Lower leg skin (tissue), 4 donors: Measurements from ENCODE around the gene TTR. TPM values are rescaled to one million over a fixed set of nuclear protein-coding genes. Genes with fewer than 3 reads are reported as not detected.

Experiments used
- DNase-seq, 2 donors: peaks; one replicate each; pipeline ENCODE4 v3.0.0-alpha.2; 2019; ENCODE audit warnings: low spot score in 2 of 2
- H3K4me3 ChIP-seq: fragments of 200-600 bp; sonication (generic); 2 replicates; pipeline ENCODE4 v1.5.1; 2017; ENCODE audit warnings: mild to moderate bottlenecking, low read depth; ENCODE audit not compliant: poor library complexity, severe bottlenecking
- CTCF ChIP-seq, 3 donors: fragments of 450-650 bp; IDR thresholded peaks; one replicate each; pipeline ENCODE4 v1.5.1; 2016; ENCODE audit warnings: antibody characterized with exemption in 3 of 3, mild to moderate bottlenecking in 3 of 3, moderate library complexity in 2 of 3
- POLR2A ChIP-seq, 2 donors: fragments of 450-650 bp; IDR thresholded peaks; one replicate each; pipeline ENCODE4 v1.6.1; 2016 to 2017; ENCODE audit warnings: antibody characterized with exemption in 2 of 2, mild to moderate bottlenecking in 1 of 2, moderate library complexity in 1 of 2
- WGBS, 2 donors: methylation state at CpG; one replicate each; pipeline ENCODE4 v1.1.5; 2018; 5-methylcytosine and 5-hydroxymethylcytosine counted together
- intact Hi-C: fragments of 100-400 bp; cut with DNase I; formaldehyde crosslinking; loops from one replicate; pipeline ENCODE4 v1.15.0; 2023; ENCODE audit warnings: low total_unique reads
- total RNA-seq, 4 donors: library from RNA; depleted of rRNA; stranded (reverse); fragments of >200 nt; gene quantifications; one replicate each; pipeline ENCODE4 v1.1.0, GENCODE V29; 2016

The TTR gene
- total RNA-seq, 4 donors from 2014 or later: not detected

- TF ChIP-seq CTCF (IDR thresholded peaks at IDR 0.05): no peak
- no peak for TF ChIP-seq POLR2A (IDR thresholded peaks at IDR 0.05)
- intact Hi-C loops: no loop called here
- H3K4me3 ChIP-seq: no peak overlapping the region
- 45 to 52% methylated on average over 8 of the region's 8 CpGs for WGBS, 2 donors
- no peak for DNase-seq
These were observed 1.1 kb upstream of the TTR start for GRCh38 chr18:31590570-31590969.

DNA sequence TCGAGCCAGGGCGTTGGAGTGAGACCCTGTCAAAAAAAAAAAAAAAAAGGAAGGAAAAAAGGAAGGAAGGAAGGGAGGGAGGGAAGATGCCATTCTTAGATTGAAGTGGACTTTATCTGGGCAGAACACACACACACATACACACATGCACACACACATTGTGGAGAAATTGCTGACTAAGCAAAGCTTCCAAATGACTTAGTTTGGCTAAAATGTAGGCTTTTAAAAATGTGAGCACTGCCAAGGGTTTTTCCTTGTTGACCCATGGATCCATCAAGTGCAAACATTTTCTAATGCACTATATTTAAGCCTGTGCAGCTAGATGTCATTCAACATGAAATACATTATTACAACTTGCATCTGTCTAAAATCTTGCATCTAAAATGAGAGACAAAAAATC, 564 bp upstream of the TTR start:
- H3K4me3 ChIP-seq: no peak overlapping the region
- WGBS, 2 donors: 54 to 63% methylated on average over 2 of the region's 2 CpGs
- intact Hi-C loops: no loop called here
- DNase-seq: no peak
- TF ChIP-seq CTCF (IDR thresholded peaks at IDR 0.05) (no peak), POLR2A (IDR thresholded peaks at IDR 0.05) (no peak)

DNA sequence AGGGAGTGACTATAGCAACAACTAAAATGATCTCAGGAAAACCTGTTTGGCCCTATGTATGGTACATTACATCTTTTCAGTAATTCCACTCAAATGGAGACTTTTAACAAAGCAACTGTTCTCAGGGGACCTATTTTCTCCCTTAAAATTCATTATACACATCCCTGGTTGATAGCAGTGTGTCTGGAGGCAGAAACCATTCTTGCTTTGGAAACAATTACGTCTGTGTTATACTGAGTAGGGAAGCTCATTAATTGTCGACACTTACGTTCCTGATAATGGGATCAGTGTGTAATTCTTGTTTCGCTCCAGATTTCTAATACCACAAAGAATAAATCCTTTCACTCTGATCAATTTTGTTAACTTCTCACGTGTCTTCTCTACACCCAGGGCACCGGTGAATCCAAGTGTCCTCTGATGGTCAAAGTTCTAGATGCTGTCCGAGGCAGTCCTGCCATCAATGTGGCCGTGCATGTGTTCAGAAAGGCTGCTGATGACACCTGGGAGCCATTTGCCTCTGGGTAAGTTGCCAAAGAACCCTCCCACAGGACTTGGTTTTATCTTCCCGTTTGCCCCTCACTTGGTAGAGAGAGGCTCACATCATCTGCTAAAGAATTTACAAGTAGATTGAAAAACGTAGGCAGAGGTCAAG, 955 bp downstream of the TTR start:
- no peak for DNase-seq
- no peak overlapping the region for H3K4me3 ChIP-seq
- WGBS, 2 donors: 62 to 71% methylated on average over 10 of the region's 10 CpGs
- TF ChIP-seq CTCF (IDR thresholded peaks at IDR 0.05) (no peak), POLR2A (IDR thresholded peaks at IDR 0.05) (no peak)
- intact Hi-C loops: no loop called here

DNA sequence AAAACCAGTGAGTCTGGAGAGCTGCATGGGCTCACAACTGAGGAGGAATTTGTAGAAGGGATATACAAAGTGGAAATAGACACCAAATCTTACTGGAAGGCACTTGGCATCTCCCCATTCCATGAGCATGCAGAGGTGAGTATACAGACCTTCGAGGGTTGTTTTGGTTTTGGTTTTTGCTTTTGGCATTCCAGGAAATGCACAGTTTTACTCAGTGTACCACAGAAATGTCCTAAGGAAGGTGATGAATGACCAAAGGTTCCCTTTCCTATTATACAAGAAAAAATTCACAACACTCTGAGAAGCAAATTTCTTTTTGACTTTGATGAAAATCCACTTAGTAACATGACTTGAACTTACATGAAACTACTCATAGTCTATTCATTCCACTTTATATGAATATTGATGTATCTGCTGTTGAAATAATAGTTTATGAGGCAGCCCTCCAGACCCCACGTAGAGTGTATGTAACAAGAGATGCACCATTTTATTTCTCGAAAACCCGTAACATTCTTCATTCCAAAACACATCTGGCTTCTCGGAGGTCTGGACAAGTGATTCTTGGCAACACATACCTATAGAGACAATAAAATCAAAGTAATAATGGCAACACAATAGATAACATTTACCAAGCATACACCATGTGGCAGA, 3.6 kb downstream of the TTR start:
- WGBS, 2 donors: 81 to 86% methylated on average over 5 of the region's 5 CpGs
- intact Hi-C loops: no loop called here
- H3K4me3 ChIP-seq: no peak overlapping the region
- TF ChIP-seq POLR2A (IDR thresholded peaks at IDR 0.05) (no peak), CTCF (IDR thresholded peaks at IDR 0.05) (no peak)
- no peak for DNase-seq

DNA sequence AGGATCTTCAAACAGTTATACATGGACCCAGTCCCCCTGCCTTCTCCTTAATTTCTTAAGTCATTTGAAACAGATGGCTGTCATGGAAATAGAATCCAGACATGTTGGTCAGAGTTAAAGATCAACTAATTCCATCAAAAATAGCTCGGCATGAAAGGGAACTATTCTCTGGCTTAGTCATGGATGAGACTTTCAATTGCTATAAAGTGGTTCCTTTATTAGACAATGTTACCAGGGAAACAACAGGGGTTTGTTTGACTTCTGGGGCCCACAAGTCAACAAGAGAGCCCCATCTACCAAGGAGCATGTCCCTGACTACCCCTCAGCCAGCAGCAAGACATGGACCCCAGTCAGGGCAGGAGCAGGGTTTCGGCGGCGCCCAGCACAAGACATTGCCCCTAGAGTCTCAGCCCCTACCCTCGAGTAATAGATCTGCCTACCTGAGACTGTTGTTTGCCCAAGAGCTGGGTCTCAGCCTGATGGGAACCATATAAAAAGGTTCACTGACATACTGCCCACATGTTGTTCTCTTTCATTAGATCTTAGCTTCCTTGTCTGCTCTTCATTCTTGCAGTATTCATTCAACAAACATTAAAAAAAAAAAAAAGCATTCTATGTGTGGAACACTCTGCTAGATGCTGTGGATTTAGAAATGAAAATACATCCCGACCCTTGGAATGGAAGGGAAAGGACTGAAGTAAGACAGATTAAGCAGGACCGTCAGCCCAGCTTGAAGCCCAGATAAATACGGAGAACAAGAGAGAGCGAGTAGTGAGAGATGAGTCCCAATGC, 4.6 kb downstream of the TTR start:
- TF ChIP-seq CTCF (IDR thresholded peaks at IDR 0.05) (no peak), POLR2A (IDR thresholded peaks at IDR 0.05) (no peak)
- DNase-seq: no peak
- intact Hi-C loops: no loop called here
- 82 to 84% methylated on average over 9 of the region's 9 CpGs for WGBS, 2 donors
- H3K4me3 ChIP-seq: no peak overlapping the region
